ENCODE results near the gene MRPL16.

MRPL16 gene

DNA sequence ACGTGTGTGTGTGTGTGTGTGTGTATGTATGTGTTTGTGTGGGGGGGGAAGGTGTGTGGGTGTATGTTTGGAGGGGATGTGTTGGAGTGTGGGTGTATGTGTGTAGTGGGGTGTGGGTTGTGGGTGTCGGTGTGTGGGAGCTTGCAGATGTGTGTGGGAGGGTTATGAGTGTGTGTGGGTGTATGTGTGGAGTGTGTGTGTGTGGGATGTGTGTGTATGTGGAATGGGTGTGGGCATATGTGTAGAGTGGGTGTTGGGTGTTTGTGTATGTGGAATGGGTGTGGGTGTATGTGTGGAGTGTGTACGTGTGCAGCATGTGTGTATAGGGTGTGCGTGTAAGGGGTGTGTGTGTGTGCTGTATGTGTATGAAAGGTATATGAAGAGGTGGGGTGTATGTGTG lies 40.8 kb downstream of the MRPL16 start:
- DNase-seq = no peak

DNA sequence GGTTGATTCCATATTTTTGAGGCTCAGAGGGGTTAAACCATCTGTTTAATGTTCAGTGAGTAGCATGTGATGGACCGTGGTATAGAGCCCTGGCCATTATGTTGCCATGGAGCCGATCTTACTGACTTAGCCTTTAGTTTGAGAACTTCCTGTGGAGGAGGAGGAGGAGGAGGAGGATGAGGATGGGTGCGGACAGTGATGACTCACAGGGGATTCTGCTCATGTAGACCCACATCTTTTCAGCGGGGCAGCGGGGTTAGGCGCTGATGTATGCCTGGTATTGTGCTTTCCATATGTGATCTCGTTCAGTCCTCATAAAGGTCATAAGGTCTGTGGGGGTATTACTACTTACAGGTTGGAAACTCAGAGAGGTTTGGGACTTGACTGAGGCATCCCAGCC lies 41.5 kb downstream of the MRPL16 start:
- no peak for DNase-seq

DNA sequence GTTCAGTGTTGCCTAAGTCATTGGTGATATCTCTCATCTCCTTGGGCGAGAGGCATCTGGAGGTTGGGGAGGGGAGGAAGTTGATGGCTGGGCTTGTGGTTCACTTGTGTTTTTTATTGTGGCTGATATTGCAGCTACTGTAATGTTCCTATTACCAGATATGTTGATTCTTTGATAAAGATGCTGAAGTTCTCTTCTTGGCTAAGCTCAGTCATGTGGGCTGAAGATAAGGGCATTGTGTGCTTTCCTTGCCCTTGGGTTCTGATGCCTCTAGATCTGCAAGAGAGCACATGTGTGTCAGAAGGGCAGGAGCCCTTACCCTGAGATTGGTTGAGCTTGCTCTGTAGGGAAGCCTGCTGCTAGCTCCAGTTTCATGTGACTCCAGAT lies 43.4 kb downstream of the MRPL16 start:
- no peak for DNase-seq

DNA sequence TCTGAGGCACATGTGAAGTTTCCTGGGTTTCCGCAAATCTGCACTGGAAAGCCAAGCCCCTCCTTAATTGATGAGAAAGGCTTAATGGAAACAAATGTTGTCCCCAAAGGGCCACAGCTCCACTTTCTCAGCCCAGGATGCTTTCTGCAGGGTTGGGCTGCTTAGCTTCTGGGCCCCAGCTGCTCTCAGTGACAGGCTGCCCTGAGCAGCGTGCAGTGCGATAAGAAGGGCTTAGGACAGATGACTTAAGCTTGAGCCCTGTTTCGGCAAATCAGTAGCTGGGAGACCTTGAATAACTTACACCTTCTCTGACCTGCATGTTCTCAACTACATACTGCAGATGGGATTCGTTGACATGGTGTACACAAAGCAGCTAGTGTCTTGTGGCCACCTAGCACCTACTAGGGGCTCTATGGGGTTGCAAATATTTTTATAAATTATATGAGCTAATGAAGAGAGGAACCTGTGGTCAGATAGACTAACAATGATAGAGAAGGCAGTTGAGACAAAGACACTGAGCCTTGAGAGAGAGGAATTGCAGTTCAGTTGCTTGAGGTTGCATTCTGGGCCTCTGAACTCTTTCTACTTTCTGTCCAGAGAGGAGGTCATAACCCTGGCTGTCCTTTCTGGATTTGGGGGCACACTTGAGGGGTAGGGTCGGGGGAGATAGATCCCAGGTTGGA lies 43.9 kb downstream of the MRPL16 start:
- no peak for DNase-seq

DNA sequence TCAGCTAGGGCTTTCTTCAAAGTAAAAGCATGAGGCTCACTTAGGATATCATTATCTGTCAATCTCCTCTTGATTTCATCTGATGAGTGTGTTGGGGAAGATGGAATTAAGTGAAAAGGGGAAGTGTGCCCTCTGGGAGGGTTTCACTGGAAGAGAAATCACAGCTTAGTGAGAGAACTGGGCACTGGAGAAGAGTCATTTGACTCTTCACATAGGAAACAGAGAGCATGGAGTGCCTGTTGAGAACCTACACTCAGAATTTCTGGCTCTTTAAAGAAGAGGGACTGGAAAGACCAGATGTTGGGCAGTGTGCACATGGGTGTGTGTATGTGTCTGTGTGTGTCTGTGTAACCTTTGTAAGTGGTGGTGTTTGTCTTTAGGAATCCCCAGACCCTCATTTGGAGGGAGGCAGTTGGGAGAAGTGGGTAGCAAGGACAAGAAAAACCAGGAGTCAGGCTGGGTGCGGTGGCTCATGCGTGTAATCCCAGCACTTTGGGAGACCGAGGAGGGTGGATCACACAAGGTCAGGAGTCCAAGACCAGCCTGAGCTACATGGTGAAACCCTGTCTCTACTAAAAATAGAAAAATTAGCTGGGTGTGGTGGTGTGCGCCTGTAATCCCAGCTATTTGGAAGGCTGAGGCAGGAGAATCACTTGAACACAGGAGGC lies 45.4 kb downstream of the MRPL16 start:
- DNase-seq = no peak

DNA sequence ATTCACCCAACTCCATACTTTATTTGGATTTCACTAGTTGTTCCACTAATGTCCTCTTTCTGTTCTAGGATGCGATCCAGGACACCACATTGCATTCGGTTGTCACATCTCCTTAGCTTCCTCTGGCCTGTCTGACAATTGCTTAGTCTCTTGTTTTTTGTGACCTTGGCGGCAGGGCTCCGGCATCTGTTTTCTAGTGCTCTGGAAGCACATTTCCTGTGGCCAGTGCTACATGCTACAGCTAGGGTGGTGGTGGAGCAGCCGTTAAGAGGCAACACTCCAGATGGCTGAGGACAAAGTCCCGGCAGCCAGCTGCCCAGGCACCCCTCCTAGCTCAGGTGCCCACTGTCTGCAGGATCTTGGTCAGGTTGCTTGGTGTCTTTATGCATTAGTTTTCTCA lies 48.6 kb downstream of the MRPL16 start:
- DNase-seq = no peak

DNA sequence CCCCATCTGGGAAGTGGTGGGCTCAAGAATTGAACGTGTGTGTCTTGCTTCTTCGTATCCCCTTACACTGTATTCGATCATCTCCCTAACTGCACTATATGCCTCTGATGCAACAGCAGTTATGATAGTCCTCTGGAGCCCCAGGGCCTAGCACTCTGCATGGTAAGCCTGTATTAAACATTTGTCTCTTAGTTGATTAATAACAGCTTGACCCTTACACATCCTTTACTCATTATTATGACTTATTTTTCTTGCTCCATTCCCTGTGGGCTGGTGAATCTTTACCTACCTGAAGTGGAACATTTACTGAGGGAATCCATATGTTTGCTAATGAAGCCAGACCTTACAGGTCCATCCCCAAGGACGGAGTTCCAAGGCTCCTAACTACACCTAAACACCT lies 49.8 kb downstream of the MRPL16 start:
- no peak for DNase-seq

DNA sequence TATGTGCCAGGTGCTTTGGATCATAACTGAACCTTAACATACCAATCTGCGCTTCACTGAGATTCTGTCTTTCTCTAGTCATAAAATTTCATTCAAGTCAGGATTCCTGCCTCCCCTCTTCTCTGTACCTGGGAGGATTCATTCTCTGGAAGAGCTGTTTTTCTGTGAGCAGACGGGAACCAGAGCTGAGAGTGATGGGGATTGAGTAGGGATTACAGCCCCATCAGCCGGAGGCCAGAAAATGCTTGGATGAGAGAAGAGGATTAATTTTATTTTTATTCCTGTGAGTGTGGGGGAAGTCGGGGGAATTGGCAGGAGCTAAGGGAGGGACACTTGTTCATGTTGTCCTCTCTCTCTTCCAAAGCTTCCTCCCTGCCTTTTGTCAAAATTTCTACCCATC lies 50.7 kb downstream of the MRPL16 start:
- no peak for DNase-seq

DNA sequence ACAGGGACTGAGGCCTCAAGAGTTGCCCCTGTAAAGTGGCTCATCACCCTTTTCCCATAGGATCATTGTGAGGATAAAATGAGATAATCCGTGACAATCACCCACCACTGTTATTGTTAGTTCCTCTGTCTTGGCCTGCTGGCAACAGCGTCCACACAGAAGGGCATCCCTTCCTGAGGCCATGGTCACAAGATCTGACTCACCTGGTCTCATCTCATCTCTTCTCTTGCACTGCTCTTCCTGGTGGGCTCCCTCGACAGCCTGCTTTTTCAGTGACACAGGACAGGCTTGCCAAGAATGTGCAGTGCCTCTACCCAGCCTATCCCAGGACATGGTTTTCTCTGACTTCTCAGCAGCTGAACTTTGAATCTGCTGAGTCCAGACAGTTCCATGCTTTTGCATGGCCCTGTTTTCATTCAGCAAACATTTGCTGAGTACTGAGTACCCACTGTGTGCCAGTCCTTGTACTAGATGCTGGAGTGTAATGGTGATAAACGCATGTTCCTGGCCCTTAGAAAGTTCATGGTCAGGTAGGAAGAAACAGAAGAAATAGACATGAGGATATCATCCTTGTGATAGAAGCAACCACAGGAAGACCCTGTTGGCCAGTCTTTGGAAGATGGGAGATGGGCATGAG lies 52.1 kb downstream of the MRPL16 start:
- no peak for DNase-seq

DNA sequence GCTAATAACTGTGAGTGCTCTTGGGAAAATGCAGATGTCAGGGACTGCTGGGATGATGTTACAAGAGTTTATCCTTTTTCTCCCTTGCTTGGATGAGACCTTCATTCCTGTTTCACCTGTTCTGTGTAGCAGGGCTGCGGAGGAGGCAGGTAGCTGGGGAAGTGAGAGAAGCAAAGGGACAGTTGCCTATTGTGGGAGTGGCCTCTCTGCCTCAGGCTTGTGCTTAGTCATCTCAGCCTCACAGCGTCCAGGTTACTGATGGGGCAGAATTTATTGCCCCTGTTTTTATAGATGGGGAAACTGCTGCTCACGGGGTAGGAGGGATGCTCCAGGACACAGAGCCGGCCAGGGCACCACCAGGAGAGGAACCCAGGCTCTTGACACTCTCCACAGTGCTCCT lies 53.7 kb downstream of the MRPL16 start:
- DNase-seq = no peak

DNA sequence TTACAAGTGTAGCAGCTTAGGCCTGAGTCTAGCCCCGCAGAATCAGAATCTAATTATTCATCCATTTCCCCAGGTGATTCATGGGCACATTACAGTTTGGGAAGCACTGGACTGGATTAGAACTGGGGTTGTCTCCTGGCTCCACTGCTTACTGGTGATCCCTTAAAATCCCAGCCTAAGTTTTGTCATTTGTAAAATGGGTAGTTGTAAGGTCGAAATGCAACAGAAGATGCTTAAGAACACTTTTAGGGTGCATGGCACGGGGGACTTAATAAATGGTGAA lies 54.1 kb downstream of the MRPL16 start:
- no peak for DNase-seq
